ENCODE data around the gene ALDH1A2.
"Not testable (repeated sequence)": the region's sequence is repeated elsewhere in the genome, so short reads cannot be mapped to it uniquely, and the experiment has no call there.

ALDH1A2 gene

GRCh38 chr15:58039079-58040035 is 26.2 kb downstream of the ALDH1A2 start:
- DNase-seq = no peak

GRCh38 chr15:58038426-58039078 is 27.0 kb downstream of the ALDH1A2 start:
- no peak for DNase-seq

GRCh38 chr15:58037723-58038301 is 27.7 kb downstream of the ALDH1A2 start:
- no peak for DNase-seq

GRCh38 chr15:58036579-58036978 is 28.9 kb downstream of the ALDH1A2 start:
- DNase-seq = no peak

- not testable (repeated sequence) for DNase-seq
These were observed 37.1 kb downstream of the ALDH1A2 start for GRCh38 chr15:58028392-58028791.

- DNase-seq = no peak
These were observed 39.0 kb downstream of the ALDH1A2 start for GRCh38 chr15:58026552-58026951.

GRCh38 chr15:58026051-58026450 is 39.5 kb downstream of the ALDH1A2 start:
- DNase-seq = no peak

GRCh38 chr15:58021332-58022230 is 43.9 kb downstream of the ALDH1A2 start:
- no peak for DNase-seq

GRCh38 chr15:58019503-58020376 is 45.8 kb downstream of the ALDH1A2 start:
- no peak for DNase-seq

- no peak for DNase-seq
These were observed 47.6 kb downstream of the ALDH1A2 start for GRCh38 chr15:58017869-58018268.

- DNase-seq = no peak
These were observed 48.8 kb downstream of the ALDH1A2 start for GRCh38 chr15:58016581-58017175.

GRCh38 chr15:58015565-58015964 is 49.9 kb downstream of the ALDH1A2 start:
- no peak for DNase-seq

GRCh38 chr15:58014470-58014869 is 51.0 kb downstream of the ALDH1A2 start:
- DNase-seq = no peak

- no peak for DNase-seq
These were observed 51.5 kb downstream of the ALDH1A2 start for GRCh38 chr15:58014040-58014439.

GRCh38 chr15:58010983-58011382 is 54.5 kb downstream of the ALDH1A2 start:
- DNase-seq = no peak

GRCh38 chr15:58003810-58004209 is 61.7 kb downstream of the ALDH1A2 start:
- DNase-seq = no peak

GRCh38 chr15:58002338-58003126 is 63.0 kb downstream of the ALDH1A2 start:
- no peak for DNase-seq

GRCh38 chr15:57999699-58000098 is 65.8 kb downstream of the ALDH1A2 start:
- not testable (repeated sequence) for DNase-seq

GRCh38 chr15:57996561-57996960 is 69.0 kb downstream of the ALDH1A2 start:
- no peak for DNase-seq
